DND-41 (cell line): ENCODE results near the gene GRM6.

ENCODE experiments used
- ATAC-seq: fragments of 200-7000 bp; cut with Tn5 transposase; 3 replicates; pipeline ENCODE4 v1.9.1; 2021; ENCODE audit warnings: low read depth; ENCODE audit not compliant: insufficient read depth
- DNase-seq: peaks from one replicate; pipeline ENCODE4 v3.0.0-alpha.2; 2020
- H2AFZ ChIP-seq: 2 replicates; pipeline ENCODE4 v1.6.0; 2012; ENCODE audit warnings: low read depth, low read length
- H3K27ac ChIP-seq: 2 replicates; pipeline ENCODE4 v1.5.1; 2012; ENCODE audit warnings: low read length, inconsistent platforms
- H3K27me3 ChIP-seq: fragments of 200-600 bp; sonication (generic); 2 replicates; pipeline ENCODE4 v1.6.0; 2012; ENCODE audit warnings: low read length, mild to moderate bottlenecking, inconsistent platforms; ENCODE audit not compliant: insufficient read depth, poor library complexity
- H3K36me3 ChIP-seq: 2 replicates; pipeline ENCODE4 v1.5.1; 2012; ENCODE audit warnings: low read length, inconsistent platforms; ENCODE audit not compliant: insufficient read depth
- H3K4me1 ChIP-seq: 2 replicates; pipeline ENCODE4 v1.5.1; 2012; ENCODE audit warnings: mild to moderate bottlenecking, low read length; ENCODE audit not compliant: insufficient read depth
- H3K4me2 ChIP-seq: 2 replicates; pipeline ENCODE4 v1.6.0; 2012; ENCODE audit warnings: mild to moderate bottlenecking, moderate library complexity, low read length, inconsistent platforms; ENCODE audit not compliant: insufficient read depth
- H3K4me3 ChIP-seq, 2 experiments: fragments of 200-600 bp in 1 of 2; shearing (Covaris generic) in 1 of 2; 2 replicates each; pipeline ENCODE4 v1.5.1; 2012 to 2016; ENCODE audit warnings: inconsistent platforms in 2 of 2, low read length in 2 of 2, mild to moderate bottlenecking in 2 of 2, low read depth in 1 of 2, moderate library complexity in 1 of 2
- H3K79me2 ChIP-seq: 2 replicates; pipeline ENCODE4 v1.6.0; 2012; ENCODE audit warnings: low read length, inconsistent platforms; ENCODE audit not compliant: insufficient read depth
- H3K9ac ChIP-seq: 2 replicates; pipeline ENCODE4 v1.6.0; 2012; ENCODE audit warnings: low read depth, mild to moderate bottlenecking, inconsistent platforms, low read length, moderate library complexity
- H3K9me3 ChIP-seq: 2 replicates; pipeline ENCODE4 v1.5.1; 2012; ENCODE audit warnings: low read length, moderate library complexity, mild to moderate bottlenecking, inconsistent platforms; ENCODE audit not compliant: insufficient read depth, severe bottlenecking
- H4K20me1 ChIP-seq: 2 replicates; pipeline ENCODE4 v1.6.0; 2012; ENCODE audit warnings: low read length; ENCODE audit not compliant: insufficient read depth
- CTCF ChIP-seq: IDR thresholded peaks from 2 replicates; pipeline ENCODE4 v1.5.1; 2012; ENCODE audit warnings: borderline replicate concordance, low read length, moderate library complexity, mild to moderate bottlenecking; ENCODE audit not compliant: poor library complexity, severe bottlenecking; ENCODE audit errors: extremely low read depth
- EZH2 ChIP-seq: IDR thresholded peaks from 3 replicates; pipeline ENCODE4 v1.6.1; 2012; ENCODE audit warnings: borderline replicate concordance, low read depth, mild to moderate bottlenecking, moderate library complexity, low read length, inconsistent platforms; ENCODE audit not compliant: severe bottlenecking

The GRM6 gene

GRCh38 chr5:178991190-178992145, 3.7 kb downstream of the GRM6 start:
- no peaks in the 10 kb centered on the region for H3K9me3 ChIP-seq
- no peaks in the 10 kb centered on the region for H4K20me1 ChIP-seq
- no peak overlapping the region for H2AFZ ChIP-seq
- H3K36me3 ChIP-seq: no peaks in the 10 kb centered on the region
- no peak overlapping the region for H3K4me2 ChIP-seq
- ATAC-seq: no peak
- no peaks in the 10 kb centered on the region for H3K79me2 ChIP-seq
- no peak overlapping the region for H3K4me3 ChIP-seq
- TF ChIP-seq CTCF: no peak
- no peak for TF ChIP-seq EZH2
- no peak for DNase-seq
- no peak overlapping the region for H3K9ac ChIP-seq
- no peaks in the 10 kb centered on the region for H3K27me3 ChIP-seq
- H3K4me1 ChIP-seq: no peaks in the 10 kb centered on the region
- no peak overlapping the region for H3K27ac ChIP-seq

DNA sequence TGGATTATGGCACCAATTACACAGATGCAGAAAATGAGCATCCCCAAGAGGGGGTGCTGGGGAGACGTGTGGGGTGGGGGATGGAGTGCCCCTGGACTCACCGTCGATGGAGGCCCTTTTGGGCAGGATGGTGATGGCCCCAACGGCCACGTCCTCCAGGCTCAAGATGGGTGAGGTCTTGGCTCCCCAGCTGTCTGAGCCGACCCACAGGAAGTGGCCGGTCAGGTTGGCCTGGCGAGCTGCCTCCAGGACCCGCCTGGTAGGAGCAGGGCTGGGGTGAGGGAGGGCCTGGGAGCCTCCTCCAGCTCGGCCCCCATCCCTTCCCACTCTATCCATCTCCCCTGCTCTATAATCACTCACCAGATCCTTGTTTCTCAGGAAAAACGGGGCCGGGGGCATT, 4.6 kb downstream of the GRM6 start:
- Histone ChIP-seq H3K4me3 (no peak overlapping the region), H3K36me3 (no peaks in the 10 kb centered on the region), H3K79me2 (no peaks in the 10 kb centered on the region), H3K9ac (no peak overlapping the region), H4K20me1 (no peaks in the 10 kb centered on the region), H3K27ac (no peak overlapping the region), H3K4me2 (no peak overlapping the region), H2AFZ (no peak overlapping the region), H3K27me3 (no peaks in the 10 kb centered on the region), H3K4me1 (no peaks in the 10 kb centered on the region), H3K9me3 (no peaks in the 10 kb centered on the region)
- no peak for ATAC-seq
- no peak for DNase-seq
- TF ChIP-seq CTCF: no peak
- TF ChIP-seq EZH2: no peak

DNA sequence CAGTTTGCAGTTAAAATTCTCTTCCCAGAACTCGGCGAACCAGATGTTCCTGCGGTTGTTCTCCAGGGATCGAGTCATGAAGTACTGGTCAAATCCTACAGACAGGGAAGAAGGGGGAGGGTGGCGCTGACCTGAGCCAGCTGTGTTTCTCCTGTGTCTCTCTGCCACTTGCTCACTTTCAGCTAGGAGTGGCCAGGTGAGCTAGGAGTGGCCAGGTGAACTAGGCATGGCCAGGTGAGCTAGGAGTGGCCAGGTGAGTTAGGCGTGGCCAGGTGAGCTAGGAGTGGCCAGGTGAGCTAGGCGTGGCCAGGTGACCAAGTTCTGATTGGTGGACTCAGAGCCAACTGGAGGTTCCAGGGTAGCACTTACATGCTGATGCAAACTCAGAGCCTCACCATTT, 5.8 kb downstream of the GRM6 start:
- DNase-seq: no peak
- no peak overlapping the region for H3K4me3 ChIP-seq
- no peak overlapping the region for H3K4me2 ChIP-seq
- no peak for TF ChIP-seq EZH2
- TF ChIP-seq CTCF: no peak
- H3K9me3 ChIP-seq: no peaks in the 10 kb centered on the region
- no peaks in the 10 kb centered on the region for H4K20me1 ChIP-seq
- no peak overlapping the region for H3K27ac ChIP-seq
- no peaks in the 10 kb centered on the region for H3K36me3 ChIP-seq
- H3K9ac ChIP-seq: no peak overlapping the region
- no peak for ATAC-seq
- H3K27me3 ChIP-seq: no peaks in the 10 kb centered on the region
- no peaks in the 10 kb centered on the region for H3K4me1 ChIP-seq
- H3K79me2 ChIP-seq: no peaks in the 10 kb centered on the region
- no peak overlapping the region for H2AFZ ChIP-seq
